ENCODE measurements around the gene AGT. TPM values are rescaled to one million over a fixed set of nuclear protein-coding genes. Genes with fewer than 3 reads are reported as not detected.

The AGT gene
- total RNA-seq, 1 experiment from 2014 or later = 41.9 TPM

- CTCF ChIA-PET = interaction anchor here (0.9 kb wide), 1 partner anchor 26 kb away, joined by 3 read pairs; no protein-coding TSS in a partner anchor
- no peak for DNase-seq
- no TSS peak for BruUV-seq (replicated peaks)
- Mint-ChIP-seq H3K4me3 (ENCODE audit: unreplicated experiment) (no peak overlapping the region), H3K9me3 (ENCODE audit: unreplicated experiment) (no peaks in the 10 kb centered on the region), H3K27ac (ENCODE audit: unreplicated experiment) (no peak overlapping the region), H3K4me1 (ENCODE audit: low read depth, unreplicated experiment) (peaks cover 12% of the 10 kb centered on the region), H3K36me3 (ENCODE audit: insufficient read depth, unreplicated experiment) (peaks cover 53% of the 10 kb centered on the region), H3K27me3 (ENCODE audit: insufficient read depth, unreplicated experiment) (no peaks in the 10 kb centered on the region)
- H3K27me3 ChIP-seq (replicated peaks; ENCODE audit: control insufficient read depth, insufficient read depth, low read length) = no peaks in the 10 kb centered on the region
- no peak overlapping the region for H3K4me3 ChIP-seq (ENCODE audit: low read depth, low read length)
- no peaks in the 10 kb centered on the region for H3K4me1 ChIP-seq
- no peak for TF ChIP-seq CTCF (IDR thresholded peaks at IDR 0.05; ENCODE audit: insufficient read depth in 1 of 2, low read depth in 1 of 2, low read length in 1 of 2, severe bottlenecking in 1 of 2, unreplicated experiment in 1 of 2)
- peaks cover 5% of the 10 kb centered on the region for H3K36me3 ChIP-seq (ENCODE audit: control insufficient read depth, insufficient read depth, low read length)
- no peaks in the 10 kb centered on the region for H3K9me3 ChIP-seq
- intact Hi-C loops (cut with micrococcal nuclease; ENCODE audit: unreplicated experiment) = no loop called here
- POLR2A ChIA-PET = interaction anchor here (0.5 kb wide), 1 partner anchor 548 kb away, joined by 3 read pairs; no protein-coding TSS in a partner anchor
These were observed 31.6 kb downstream of the AGT start for GRCh38 chr1:230682274-230682673.

GRCh38 chr1:230681599-230681998, 32.3 kb downstream of the AGT start:
- Histone ChIP-seq H3K36me3 (ENCODE audit: control insufficient read depth, insufficient read depth, low read length) (peaks cover 1% of the 10 kb centered on the region), H3K4me3 (ENCODE audit: low read depth, low read length) (no peak overlapping the region), H3K27me3 (replicated peaks; ENCODE audit: control insufficient read depth, insufficient read depth, low read length) (no peaks in the 10 kb centered on the region), H3K9me3 (no peaks in the 10 kb centered on the region), H3K4me1 (no peaks in the 10 kb centered on the region)
- H3K36me3 Mint-ChIP-seq (ENCODE audit: insufficient read depth, unreplicated experiment) = peaks cover 49% of the 10 kb centered on the region
- no peak overlapping the region for H3K4me3 Mint-ChIP-seq (ENCODE audit: unreplicated experiment)
- ChIA-PET CTCF (interaction anchor here (0.9 kb wide), 1 partner anchor 27 kb away, joined by 3 read pairs; no protein-coding TSS in a partner anchor), POLR2A (no interaction called here)
- no peak for DNase-seq
- TF ChIP-seq CTCF (IDR thresholded peaks at IDR 0.05; ENCODE audit: insufficient read depth in 1 of 2, low read depth in 1 of 2, low read length in 1 of 2, severe bottlenecking in 1 of 2, unreplicated experiment in 1 of 2) = no peak
- intact Hi-C loops (cut with micrococcal nuclease; ENCODE audit: unreplicated experiment) = no loop called here
- H3K27me3 Mint-ChIP-seq (ENCODE audit: insufficient read depth, unreplicated experiment) = no peaks in the 10 kb centered on the region
- no TSS peak for BruUV-seq (replicated peaks)
- peaks cover 7% of the 10 kb centered on the region for H3K9me3 Mint-ChIP-seq (ENCODE audit: unreplicated experiment)
- H3K4me1 Mint-ChIP-seq (ENCODE audit: low read depth, unreplicated experiment) = peaks cover 12% of the 10 kb centered on the region
- no peak overlapping the region for H3K27ac Mint-ChIP-seq (ENCODE audit: unreplicated experiment)

DNA sequence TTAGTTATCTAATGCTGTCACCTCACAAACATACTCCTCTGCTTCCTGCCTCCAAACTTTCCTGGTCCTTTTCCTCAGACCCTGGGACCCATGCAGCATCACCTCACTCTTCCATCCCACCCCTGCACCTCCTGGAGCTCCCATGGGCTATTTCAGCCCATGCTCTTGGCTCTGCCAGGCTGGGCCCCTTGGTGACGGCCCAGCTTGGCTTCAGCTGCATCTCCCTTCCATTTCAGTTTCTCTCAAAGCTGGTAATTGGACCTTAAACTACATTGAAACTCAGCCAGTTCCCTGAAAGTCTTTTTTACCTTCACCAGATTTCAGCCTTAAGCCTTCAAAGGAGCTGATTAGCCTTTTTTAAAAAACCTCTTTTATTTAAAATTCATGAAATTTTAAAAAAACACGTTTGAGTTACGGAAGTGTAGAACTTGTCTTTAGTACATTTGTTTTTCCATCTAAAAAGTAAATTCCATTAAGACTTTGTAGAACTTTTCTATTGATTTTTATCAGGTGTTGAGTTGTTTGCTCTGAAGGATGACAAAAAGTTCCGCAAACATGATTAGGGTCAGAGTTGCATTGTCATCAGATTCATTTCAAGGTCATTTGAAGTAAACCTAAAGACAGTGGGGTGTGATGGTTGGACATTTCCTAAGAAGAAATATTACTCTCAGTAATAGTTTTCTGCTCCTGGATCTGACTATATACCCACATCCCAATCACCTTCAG, 33.5 kb downstream of the AGT start:
- peaks cover 1% of the 10 kb centered on the region for H3K36me3 ChIP-seq (ENCODE audit: control insufficient read depth, insufficient read depth, low read length)
- DNase-seq = no peak
- intact Hi-C loops (cut with micrococcal nuclease; ENCODE audit: unreplicated experiment) = no loop called here
- Mint-ChIP-seq H3K36me3 (ENCODE audit: insufficient read depth, unreplicated experiment) (peaks cover 53% of the 10 kb centered on the region), H3K27me3 (ENCODE audit: insufficient read depth, unreplicated experiment) (no peaks in the 10 kb centered on the region), H3K27ac (ENCODE audit: unreplicated experiment) (no peak overlapping the region), H3K4me3 (ENCODE audit: unreplicated experiment) (no peak overlapping the region), H3K4me1 (ENCODE audit: low read depth, unreplicated experiment) (peaks cover 12% of the 10 kb centered on the region), H3K9me3 (ENCODE audit: unreplicated experiment) (peaks cover 17% of the 10 kb centered on the region)
- TF ChIP-seq CTCF (IDR thresholded peaks at IDR 0.05; ENCODE audit: insufficient read depth in 1 of 2, low read depth in 1 of 2, low read length in 1 of 2, severe bottlenecking in 1 of 2, unreplicated experiment in 1 of 2) = no peak
- no TSS peak for BruUV-seq (replicated peaks)
- CTCF ChIA-PET = no interaction called here
- no peaks in the 10 kb centered on the region for H3K27me3 ChIP-seq (replicated peaks; ENCODE audit: control insufficient read depth, insufficient read depth, low read length)
- POLR2A ChIA-PET = no interaction called here
- H3K9me3 ChIP-seq = no peaks in the 10 kb centered on the region
- no peak overlapping the region for H3K4me3 ChIP-seq (ENCODE audit: low read depth, low read length)
- no peaks in the 10 kb centered on the region for H3K4me1 ChIP-seq
